Spleen (tissue), 11 donors: ENCODE data around the gene PAX5. TPM values are rescaled to one million over a fixed set of nuclear protein-coding genes. Genes with fewer than 3 reads are reported as not detected.

ENCODE experiments used
- DNase-seq: peaks from one replicate; pipeline ENCODE4 v3.0.0-alpha.2; 2020
- H3K27ac ChIP-seq, 8 donors: fragments of 200-600 bp; sonication (generic) in 7 of 8; 1 replicate in 4 of 8; 2 replicates in 4 of 8; pipeline versions ENCODE4 v1.5.0 to v1.8.0; 2016 to 2021; ENCODE audit warnings: inconsistent platforms in 4 of 8, mild to moderate bottlenecking in 4 of 8, moderate library complexity in 1 of 8
- H3K27me3 ChIP-seq, 7 donors: fragments of 200-600 bp; sonication (generic) in 6 of 7; replicated peaks in 1 of 7; 1 replicate in 4 of 7; 2 replicates in 3 of 7; pipeline versions ENCODE4 v1.5.0 to v1.8.0; 2016 to 2021; ENCODE audit warnings: inconsistent platforms in 3 of 7, mild to moderate bottlenecking in 1 of 7
- H3K36me3 ChIP-seq, 6 donors: fragments of 200-600 bp; sonication (generic) in 5 of 6; 1 replicate in 4 of 6; 2 replicates in 2 of 6; pipeline versions ENCODE4 v1.5.0 to v1.8.0; 2016 to 2021; ENCODE audit warnings: inconsistent platforms in 2 of 6
- H3K4me1 ChIP-seq, 6 donors: fragments of 200-600 bp; sonication (generic) in 5 of 6; 1 replicate in 3 of 6; 2 replicates in 3 of 6; pipeline versions ENCODE4 v1.5.0 to v1.8.0; 2016 to 2021; ENCODE audit warnings: inconsistent platforms in 3 of 6
- H3K4me3 ChIP-seq, 8 donors: fragments of 200-600 bp; sonication (generic) in 7 of 8; 1 replicate in 4 of 8; 2 replicates in 4 of 8; pipeline versions ENCODE4 v1.5.0 to v1.8.0; 2016 to 2021; ENCODE audit warnings: inconsistent platforms in 4 of 8, mild to moderate bottlenecking in 4 of 8, moderate library complexity in 2 of 8
- H3K9me3 ChIP-seq, 8 donors: fragments of 200-600 bp; sonication (generic) in 7 of 8; 1 replicate in 4 of 8; 2 replicates in 4 of 8; pipeline versions ENCODE4 v1.5.0 to v1.8.0; 2016 to 2021; ENCODE audit warnings: inconsistent platforms in 4 of 8
- CTCF ChIP-seq, 11 experiments: fragments of 200-600 bp in 7 of 11; fragments of 450-650 bp in 4 of 11; sonication (generic) in 4 of 11; IDR thresholded peaks in 8 of 11; conservative IDR thresholded peaks in 3 of 11; 1 replicate in 7 of 11; 2 replicates in 4 of 11; pipeline versions ENCODE4 v1.4.0 to v1.8.0; 2016 to 2021; ENCODE audit warnings: antibody characterized with exemption in 11 of 11, inconsistent platforms in 4 of 11, mild to moderate bottlenecking in 1 of 11
- POLR2A ChIP-seq, 3 donors: fragments of 450-650 bp; IDR thresholded peaks; one replicate each; pipeline ENCODE4 v1.5.1; 2017; ENCODE audit warnings: antibody characterized with exemption in 3 of 3, mild to moderate bottlenecking in 1 of 3
- POLR2AphosphoS5 ChIP-seq, 3 donors: sonication (generic); formaldehyde crosslinking; IDR thresholded peaks; one replicate each; pipeline ENCODE4 v1.5.1; 2017; ENCODE audit warnings: antibody characterized with exemption in 3 of 3
- WGBS, 5 donors: extraction: QIAGEN DNeasy Blood & Tissue Kit in 3 of 5; methylation state at CpG; one replicate each; pipeline versions ENCODE4 v1.1.5 to v1.1.7; 2013 to 2018; 5-methylcytosine and 5-hydroxymethylcytosine counted together
- intact Hi-C: fragments of 100-400 bp; cut with DNase I; formaldehyde crosslinking; loops from one replicate; pipeline ENCODE4 v1.15.0; 2023; ENCODE audit warnings: low total_unique reads
- polyA plus RNA-seq, 3 donors: library from polyadenylated mRNA; stranded (reverse); fragments of 200-250 nt; gene quantifications; one replicate each; pipeline ENCODE4 v1.2.1, GENCODE V29; 2013
- total RNA-seq, 7 donors: library from RNA; depleted of rRNA in 3 of 7; stranded (reverse); fragments of >200 nt in 3 of 7; fragmentation: NEBNext Ultra II Directional in 4 of 7; extraction: Animal tissue kit (Norgen Biotek cat#: 25700) in 4 of 7; gene quantifications; one replicate each; pipeline versions ENCODE4 v1.1.0 to v1.2.1, GENCODE V29; 2016 to 2021
- donor health status: healthy with polysubstance abuse.
- donor health status: DM: no; HTN: no; CAD: no; lungs with moderate emphysema.
- donor health status: DM: no; HTN: no; CAD: no.
- donor health status: Bipolar disorder and iron deficiency.
- donor health status: healthy.
- donor health status: DM: no; HTN: no; CAD: no.
- donor health status: DM: yes; HTN: yes; CAD: no.

PAX5 gene
- total and polyA plus RNA-seq, 10 donors: 15.9 to 120 (median 53.0) TPM

- Histone ChIP-seq H3K27me3 (peaks cover 0 to 11% (median 0%) of the 10 kb centered on the region in 7 donors), H3K4me1 (peaks cover 0 to 10% (median 0%) of the 10 kb centered on the region in 6 donors), H3K36me3 (peaks cover 0 to 35% (median 2%) of the 10 kb centered on the region in 6 donors), H3K4me3 (no peak overlapping the region), H3K27ac (no peak overlapping the region), H3K9me3 (no peaks in the 10 kb centered on the region)
- 53 to 62% (median 58%) methylated on average over 21 of the region's 21 CpGs for WGBS, 5 donors
- intact Hi-C loops: no loop called here
- peak; percentile 67 for DNase-seq
- TF ChIP-seq POLR2AphosphoS5 (IDR thresholded peaks at IDR 0.05): no peak
- TF ChIP-seq CTCF (IDR thresholded peaks at IDR 0.05 in 8 of 11, conservative IDR thresholded peaks at IDR 0.05 in 3 of 11): peak in 8 of 11 experiments; percentile 23 to 60 (median 49)
Measured at GRCh38 chr9:36862206-36863145, 171.6 kb downstream of the PAX5 start.

- no peak overlapping the region for H3K27ac ChIP-seq
- DNase-seq: no peak
- no peak for TF ChIP-seq POLR2AphosphoS5 (IDR thresholded peaks at IDR 0.05)
- 67 to 75% (median 69%) methylated on average over 7 of the region's 7 CpGs for WGBS, 5 donors
- H3K36me3 ChIP-seq: peaks cover 0 to 35% (median 2%) of the 10 kb centered on the region in 6 donors
- no peaks in the 10 kb centered on the region for H3K9me3 ChIP-seq
- peaks cover 0 to 10% (median 0%) of the 10 kb centered on the region in 6 donors for H3K4me1 ChIP-seq
- intact Hi-C loops: no loop called here
- H3K27me3 ChIP-seq: peaks cover 0 to 11% (median 0%) of the 10 kb centered on the region in 7 donors
- H3K4me3 ChIP-seq: no peak overlapping the region
Measured at GRCh38 chr9:36861528-36862205, 172.4 kb downstream of the PAX5 start.

GRCh38 chr9:36858805-36859375, 175.2 kb downstream of the PAX5 start:
- DNase-seq: no peak
- peaks cover 0 to 14% (median 0%) of the 10 kb centered on the region in 7 donors for H3K27me3 ChIP-seq
- 66 to 88% (median 78%) methylated on average over 20 to 23 of the region's 23 CpGs for WGBS, 5 donors
- H3K4me3 ChIP-seq: no peak overlapping the region
- H3K9me3 ChIP-seq: no peaks in the 10 kb centered on the region
- H3K4me1 ChIP-seq: peaks cover 0 to 9% (median 0%) of the 10 kb centered on the region in 6 donors
- peaks cover 0 to 36% (median 2%) of the 10 kb centered on the region in 6 donors for H3K36me3 ChIP-seq
- intact Hi-C loops: no loop called here
- no peak overlapping the region for H3K27ac ChIP-seq
- no peak for TF ChIP-seq POLR2AphosphoS5 (IDR thresholded peaks at IDR 0.05)
- no peak for TF ChIP-seq POLR2A (IDR thresholded peaks at IDR 0.05)
- no peak for TF ChIP-seq CTCF (IDR thresholded peaks at IDR 0.05 in 8 of 11, conservative IDR thresholded peaks at IDR 0.05 in 3 of 11)

GRCh38 chr9:36855448-36856315, 178.4 kb downstream of the PAX5 start:
- Histone ChIP-seq H3K4me3 (no peak overlapping the region), H3K36me3 (peaks cover 0 to 37% (median 0%) of the 10 kb centered on the region in 6 donors), H3K27ac (peak overlapping the region in 1 of 8 donors; percentile 48), H3K4me1 (peaks cover 0 to 9% (median 0%) of the 10 kb centered on the region in 6 donors), H3K27me3 (peaks cover 0 to 14% (median 0%) of the 10 kb centered on the region in 7 donors), H3K9me3 (no peaks in the 10 kb centered on the region)
- no peak for DNase-seq
- 39 to 55% (median 51%) methylated on average over 9 of the region's 9 CpGs for WGBS, 5 donors
- TF ChIP-seq CTCF (IDR thresholded peaks at IDR 0.05 in 8 of 11, conservative IDR thresholded peaks at IDR 0.05 in 3 of 11) (peak in 3 of 11 experiments; percentile 18 to 54 (median 27)), POLR2A (IDR thresholded peaks at IDR 0.05) (no peak), POLR2AphosphoS5 (IDR thresholded peaks at IDR 0.05) (peak in 1 of 3 donors; percentile 17)
- intact Hi-C loops: no loop called here
